Activated T-cell treated with anti-CD3 and anti-CD28 coated beads for 1 hour (primary cell): ENCODE data around the gene EML1.

Source experiments
- DNase-seq: peaks from one replicate; pipeline ENCODE4 v3.0.0-alpha.2; 2020; ENCODE audit warnings: low read depth

EML1 gene

GRCh38 chr14:99805757-99806439 lies 12.7 kb downstream of the EML1 start:
- no peak for DNase-seq

DNA sequence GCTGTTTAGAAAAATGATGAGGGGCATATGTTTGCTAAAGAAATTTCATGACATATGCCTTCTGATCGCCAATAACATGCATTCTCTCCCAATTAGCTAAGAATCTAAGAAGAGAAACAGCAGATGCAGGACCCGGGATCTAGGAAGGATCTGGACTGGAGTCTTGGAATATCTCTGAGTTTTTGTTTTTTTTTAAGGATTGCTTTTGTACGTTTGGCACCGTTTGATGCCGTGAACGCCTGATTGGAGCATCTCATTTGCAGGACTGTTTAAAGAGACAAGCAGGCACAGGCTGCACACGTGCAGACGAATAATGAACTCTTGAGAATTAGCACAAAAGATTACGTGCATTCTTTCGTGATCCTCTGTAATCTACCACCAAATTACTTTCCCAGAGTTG lies 13.6 kb downstream of the EML1 start:
- no peak for DNase-seq

DNA sequence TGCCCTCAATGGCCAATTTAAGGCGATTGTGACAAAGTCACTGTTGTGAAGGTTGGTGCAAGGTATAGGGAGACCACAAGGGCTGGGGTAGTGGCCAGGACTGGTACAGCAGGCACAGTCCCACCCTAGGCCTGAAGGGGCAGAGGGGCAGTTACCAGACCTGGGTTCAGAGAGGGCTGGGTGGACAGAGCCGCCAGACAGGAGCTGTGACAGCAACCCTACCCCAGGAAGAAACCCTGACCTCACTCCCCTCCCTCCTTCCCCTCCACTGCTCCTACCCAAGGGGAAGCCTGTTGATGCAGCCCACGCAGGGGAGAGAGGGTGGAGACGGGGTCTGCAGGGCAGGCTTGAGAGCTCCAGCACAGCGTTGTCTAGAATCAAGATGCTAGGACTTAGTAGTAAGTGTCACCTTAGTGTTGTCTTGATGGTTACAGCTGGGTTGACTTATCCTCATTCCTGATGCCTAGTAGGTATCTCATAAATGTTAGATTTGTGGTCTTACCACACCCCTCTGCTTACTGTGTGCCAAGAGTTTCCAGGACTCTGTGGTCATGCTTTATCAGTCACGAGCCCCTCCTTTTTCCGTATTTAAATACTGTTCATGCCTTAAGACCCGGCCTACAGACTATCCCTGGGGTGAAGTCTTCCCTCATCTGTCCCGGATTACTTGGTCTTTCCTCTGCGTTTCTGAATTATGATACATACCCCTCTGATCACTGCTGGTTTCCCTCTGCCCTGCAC lies 14.4 kb downstream of the EML1 start:
- no peak for DNase-seq

- no peak for DNase-seq
These were observed 14.9 kb downstream of the EML1 start for GRCh38 chr14:99808154-99808505.

GRCh38 chr14:99808515-99808914 lies 15.3 kb downstream of the EML1 start:
- DNase-seq = no peak

GRCh38 chr14:99809360-99809759 lies 16.1 kb downstream of the EML1 start:
- DNase-seq = no peak

GRCh38 chr14:99809859-99810558 lies 16.8 kb downstream of the EML1 start:
- no peak for DNase-seq

GRCh38 chr14:99810559-99810874 lies 17.3 kb downstream of the EML1 start:
- DNase-seq = no peak

- no peak for DNase-seq
These were observed 19.0 kb downstream of the EML1 start for GRCh38 chr14:99812096-99812750.

- DNase-seq = no peak
These were observed 19.7 kb downstream of the EML1 start for GRCh38 chr14:99812892-99813291.

GRCh38 chr14:99815696-99816095 lies 22.5 kb downstream of the EML1 start:
- DNase-seq = no peak

GRCh38 chr14:99816217-99816616 lies 23.0 kb downstream of the EML1 start:
- no peak for DNase-seq

GRCh38 chr14:99816642-99817041 lies 23.4 kb downstream of the EML1 start:
- no peak for DNase-seq

DNA sequence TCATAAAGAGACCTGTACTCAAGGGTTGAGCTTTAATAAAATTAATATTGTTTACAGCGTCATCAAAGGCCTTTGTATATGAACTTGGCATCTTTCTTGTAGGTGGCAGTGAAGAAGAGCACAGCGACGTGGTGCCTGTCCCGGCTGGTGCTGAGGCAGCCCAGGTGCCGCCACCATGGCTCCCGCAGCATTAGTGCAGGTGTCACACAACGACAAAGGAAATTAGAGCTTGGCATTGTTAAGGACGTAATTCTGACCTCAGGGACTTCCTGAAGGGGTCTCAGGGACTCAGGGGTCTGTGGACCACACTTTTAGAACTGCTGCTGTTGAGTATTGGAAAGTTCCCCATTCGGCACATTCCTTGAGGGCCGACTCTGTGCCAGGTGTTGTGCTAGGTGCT lies 24.1 kb downstream of the EML1 start:
- DNase-seq = no peak

DNA sequence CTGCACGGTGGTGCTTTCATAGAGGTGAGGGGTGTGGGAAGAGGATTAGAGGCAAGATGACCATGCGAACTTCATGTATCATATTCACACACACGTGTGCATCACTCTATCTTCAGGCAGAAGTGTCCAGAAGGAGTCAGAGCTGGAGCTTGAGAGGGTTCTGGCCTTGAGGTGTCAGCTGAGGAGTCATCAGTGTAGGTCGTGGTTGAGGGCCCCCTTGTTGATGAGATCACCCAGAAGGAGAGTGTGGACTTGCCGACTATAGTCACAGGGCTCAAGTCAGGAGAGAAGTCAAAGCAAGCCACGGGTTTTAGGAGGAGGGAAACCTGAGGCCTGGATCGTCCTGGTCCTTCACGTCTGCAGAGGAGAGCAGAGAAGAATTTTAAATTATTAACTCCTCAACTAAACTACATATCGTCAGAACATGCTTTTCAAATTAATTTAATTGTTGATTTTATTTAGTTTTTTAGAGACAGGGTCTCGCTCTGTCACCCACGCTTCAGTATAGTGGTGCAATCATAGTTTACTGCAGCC lies 25.4 kb downstream of the EML1 start:
- no peak for DNase-seq

GRCh38 chr14:99819514-99819913 lies 26.3 kb downstream of the EML1 start:
- DNase-seq = no peak

GRCh38 chr14:99820702-99821331 lies 27.6 kb downstream of the EML1 start:
- DNase-seq = no peak

GRCh38 chr14:99821519-99822508 lies 28.6 kb downstream of the EML1 start:
- no peak for DNase-seq

DNA sequence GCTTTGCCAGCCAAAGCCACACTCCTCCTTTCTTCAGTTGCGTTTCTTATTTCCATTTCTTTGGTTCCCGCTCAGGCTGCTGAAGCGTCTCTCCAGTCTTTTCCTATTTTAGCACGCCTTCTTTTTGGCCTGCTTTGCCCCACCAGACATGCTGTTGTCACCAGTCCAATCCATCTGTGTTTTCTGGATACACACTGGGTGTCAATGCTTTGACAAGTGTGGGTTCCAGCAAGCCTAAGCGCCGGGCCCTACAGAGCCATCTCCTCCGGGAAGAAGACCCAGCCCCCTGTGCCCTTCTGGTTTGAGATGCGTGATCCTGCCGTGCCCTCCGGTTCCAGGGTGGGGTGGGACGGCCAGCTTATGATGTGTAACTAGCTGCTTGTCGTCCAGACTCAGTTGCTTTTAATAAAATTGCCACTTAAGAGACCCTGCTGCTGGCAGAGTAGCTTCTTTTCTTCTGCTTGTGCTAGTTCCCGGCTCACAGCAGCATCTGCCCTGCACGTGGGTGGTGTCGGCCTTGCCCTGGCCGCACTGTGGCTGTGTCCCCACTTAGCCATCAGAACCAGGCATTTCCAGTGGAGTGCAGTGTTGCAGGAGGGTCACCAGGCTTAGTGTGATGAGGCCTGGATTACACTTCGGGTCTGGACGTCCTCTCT lies 29.7 kb downstream of the EML1 start:
- DNase-seq = no peak

DNA sequence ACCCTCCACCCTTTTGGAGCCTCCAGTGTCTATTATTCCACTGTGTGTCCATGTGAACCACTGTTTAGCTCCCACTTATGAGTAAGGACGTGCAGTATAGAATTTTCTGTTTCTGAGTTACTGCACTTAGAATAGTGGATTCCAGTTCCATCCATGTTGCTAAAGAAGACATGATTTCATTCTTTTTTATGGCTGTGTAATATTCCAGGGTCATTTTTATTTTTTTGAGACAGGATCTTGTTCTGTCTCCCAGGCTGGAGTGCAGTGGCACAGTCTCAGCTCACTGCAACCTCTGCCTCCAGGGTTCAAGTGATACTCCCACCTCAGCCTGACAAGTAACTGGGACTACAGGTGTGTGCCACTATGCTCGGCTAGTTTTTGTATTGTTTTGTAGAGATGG lies 31.6 kb downstream of the EML1 start:
- DNase-seq = no peak
